ENCODE measurements around the gene NPPC.

- TF ChIP-seq CTCF (IDR thresholded peaks at IDR 0.05) (no peak), POLR2A (IDR thresholded peaks at IDR 0.05) (no peak)
These were observed 29.7 kb upstream of the NPPC start for GRCh38 chr2:231955758-231956472.

Measured in lower leg skin (tissue), 3 donors.